HG02884 (cell line): ENCODE results near the gene RAB11FIP3.

Source experiments
- ATAC-seq: cut with Tn5 transposase; IDR thresholded peaks from one replicate; pipeline ENCODE4 v1.9.1; 2021; ENCODE audit warnings: mild to moderate bottlenecking, moderate library complexity; ENCODE audit not compliant: unreplicated experiment

The RAB11FIP3 gene

GRCh38 chr16:424033-424622 is 1.3 kb upstream of the RAB11FIP3 start:
- ATAC-seq: no peak

GRCh38 chr16:424623-425081 is 797 bp upstream of the RAB11FIP3 start:
- no peak for ATAC-seq

- peak; percentile 31 for ATAC-seq
These were observed 278 bp downstream of the RAB11FIP3 start for GRCh38 chr16:425740-426114.

GRCh38 chr16:426115-426905 is 861 bp downstream of the RAB11FIP3 start:
- ATAC-seq: no peak

- ATAC-seq: no peak
These were observed 1.4 kb downstream of the RAB11FIP3 start for GRCh38 chr16:426906-427249.

- ATAC-seq: no peak
These were observed 1.8 kb downstream of the RAB11FIP3 start for GRCh38 chr16:427250-427649.

- no peak for ATAC-seq
These were observed 5.5 kb downstream of the RAB11FIP3 start for GRCh38 chr16:430904-431303.

GRCh38 chr16:440627-441026 is 15.2 kb downstream of the RAB11FIP3 start:
- ATAC-seq: no peak

GRCh38 chr16:441447-441846 is 16.0 kb downstream of the RAB11FIP3 start:
- ATAC-seq: no peak

- no peak for ATAC-seq
These were observed 17.5 kb downstream of the RAB11FIP3 start for GRCh38 chr16:442976-443375.

GRCh38 chr16:444027-444426 is 18.6 kb downstream of the RAB11FIP3 start:
- no peak for ATAC-seq

- ATAC-seq: no peak
These were observed 20.1 kb downstream of the RAB11FIP3 start for GRCh38 chr16:445566-445965.

- ATAC-seq: no peak
These were observed 24.9 kb downstream of the RAB11FIP3 start for GRCh38 chr16:450385-450784.

GRCh38 chr16:450785-451512 is 25.5 kb downstream of the RAB11FIP3 start:
- no peak for ATAC-seq

GRCh38 chr16:454397-454940 is 29.0 kb downstream of the RAB11FIP3 start:
- no peak for ATAC-seq

GRCh38 chr16:455453-455852 is 30.0 kb downstream of the RAB11FIP3 start:
- ATAC-seq: no peak

GRCh38 chr16:456891-457483 is 31.5 kb downstream of the RAB11FIP3 start:
- ATAC-seq: no peak

GRCh38 chr16:457732-458400 is 32.4 kb downstream of the RAB11FIP3 start:
- ATAC-seq: no peak

- no peak for ATAC-seq
These were observed 34.3 kb downstream of the RAB11FIP3 start for GRCh38 chr16:459761-460160.

GRCh38 chr16:460787-461186 is 35.3 kb downstream of the RAB11FIP3 start:
- no peak for ATAC-seq

GRCh38 chr16:463071-463470 is 37.6 kb downstream of the RAB11FIP3 start:
- ATAC-seq: no peak
